ENCODE results near the gene C4orf50.

Gene C4orf50

GRCh38 chr4:6042293-6043063, 24.2 kb upstream of the C4orf50 start:
- Histone ChIP-seq H3K27ac (replicated peaks) (no peak overlapping the region), H3K4me3 (replicated peaks; ENCODE audit: insufficient read depth, low read length) (no peak overlapping the region), H3K27me3 (ENCODE audit: insufficient read depth, poor library complexity, severe bottlenecking) (no peaks in the 10 kb centered on the region)
- no peak for TF ChIP-seq GABPA (IDR thresholded peaks at IDR 0.05; ENCODE audit: low read depth)
- no peak for DNase-seq (ENCODE audit: low read depth in 1 of 2, low spot score in 1 of 2)

- Histone ChIP-seq H3K4me3 (replicated peaks; ENCODE audit: insufficient read depth, low read length) (no peak overlapping the region), H3K27me3 (ENCODE audit: insufficient read depth, poor library complexity, severe bottlenecking) (no peaks in the 10 kb centered on the region), H3K27ac (replicated peaks) (no peak overlapping the region)
- no peak for DNase-seq (ENCODE audit: low read depth in 1 of 2, low spot score in 1 of 2)
- TF ChIP-seq SPI1 (IDR thresholded peaks at IDR 0.05; ENCODE audit: borderline replicate concordance, low read depth), result no peak
- no peak for TF ChIP-seq REST (IDR thresholded peaks at IDR 0.05; ENCODE audit: insufficient replicate concordance, low read depth)
- no peak for TF ChIP-seq CTCF (IDR thresholded peaks at IDR 0.05; ENCODE audit: insufficient read depth, low read length)
- TF ChIP-seq GABPA (IDR thresholded peaks at IDR 0.05; ENCODE audit: low read depth), result no peak
Measured at GRCh38 chr4:6041800-6042199, 23.6 kb upstream of the C4orf50 start.

GRCh38 chr4:6038711-6039110, 20.5 kb upstream of the C4orf50 start:
- no peaks in the 10 kb centered on the region for H3K27me3 ChIP-seq (ENCODE audit: insufficient read depth, poor library complexity, severe bottlenecking)
- no peak overlapping the region for H3K27ac ChIP-seq (replicated peaks)
- no peak overlapping the region for H3K4me3 ChIP-seq (replicated peaks; ENCODE audit: insufficient read depth, low read length)
- no peak for TF ChIP-seq POLR2AphosphoS5 (IDR thresholded peaks at IDR 0.05; ENCODE audit: low read depth)
- no peak for DNase-seq (ENCODE audit: low read depth in 1 of 2, low spot score in 1 of 2)

- Histone ChIP-seq H3K4me3 (replicated peaks; ENCODE audit: insufficient read depth, low read length) (no peak overlapping the region), H3K27ac (replicated peaks) (no peak overlapping the region), H3K27me3 (ENCODE audit: insufficient read depth, poor library complexity, severe bottlenecking) (no peaks in the 10 kb centered on the region)
- no peak for DNase-seq (ENCODE audit: low read depth in 1 of 2, low spot score in 1 of 2)
- TF ChIP-seq SPI1 (IDR thresholded peaks at IDR 0.05; ENCODE audit: borderline replicate concordance, low read depth), result no peak
- TF ChIP-seq REST (IDR thresholded peaks at IDR 0.05; ENCODE audit: insufficient replicate concordance, low read depth), result no peak
- TF ChIP-seq GABPA (IDR thresholded peaks at IDR 0.05; ENCODE audit: low read depth), result no peak
- TF ChIP-seq CTCF (IDR thresholded peaks at IDR 0.05; ENCODE audit: insufficient read depth, low read length), result no peak
- TF ChIP-seq POLR2AphosphoS5 (IDR thresholded peaks at IDR 0.05; ENCODE audit: low read depth), result no peak
Measured at GRCh38 chr4:6035786-6036185, 17.6 kb upstream of the C4orf50 start.

GRCh38 chr4:6033381-6033780, 15.2 kb upstream of the C4orf50 start:
- TF ChIP-seq GABPA (IDR thresholded peaks at IDR 0.05; ENCODE audit: low read depth) (no peak), SPI1 (IDR thresholded peaks at IDR 0.05; ENCODE audit: borderline replicate concordance, low read depth) (no peak), REST (IDR thresholded peaks at IDR 0.05; ENCODE audit: insufficient replicate concordance, low read depth) (no peak), CTCF (IDR thresholded peaks at IDR 0.05; ENCODE audit: insufficient read depth, low read length) (no peak)
- H3K27me3 ChIP-seq (ENCODE audit: insufficient read depth, poor library complexity, severe bottlenecking), result no peaks in the 10 kb centered on the region
- no peak overlapping the region for H3K27ac ChIP-seq (replicated peaks)
- no peak overlapping the region for H3K4me3 ChIP-seq (replicated peaks; ENCODE audit: insufficient read depth, low read length)
- no peak for DNase-seq (ENCODE audit: low read depth in 1 of 2, low spot score in 1 of 2)
